ENCODE results near the gene PLAAT4. TPM values are rescaled to one million over a fixed set of nuclear protein-coding genes. Genes with fewer than 3 reads are reported as not detected.

PLAAT4 gene
- total and polyA plus RNA-seq, 2 donors (not counting 3 experiments of a cell fraction or from before 2014, with no cell fraction given) = 0.95 to 1.7 TPM

- Histone ChIP-seq H3K27ac (ENCODE audit: insufficient read depth, low read depth, low read length) (no peak overlapping the region), H3K9me1 (replicated peaks; ENCODE audit: control insufficient read depth, extremely low read depth, insufficient read depth, low read length) (no peaks in the 10 kb centered on the region), H2AFZ (ENCODE audit: low read depth, low read length) (no peak overlapping the region), H3K9ac (replicated peaks; ENCODE audit: extremely low read depth, insufficient read depth, low read length) (no peak overlapping the region), H3K27me3 (ENCODE audit: control insufficient read depth in 2 of 2, insufficient read depth in 2 of 2, low read length in 2 of 2) (peaks cover 0 to 5% of the 10 kb centered on the region in 2 experiments), H3K9me3 (replicated peaks; ENCODE audit: control insufficient read depth, insufficient read depth, low read length) (no peaks in the 10 kb centered on the region), H4K20me1 (replicated peaks; ENCODE audit: control insufficient read depth, extremely low read depth, insufficient read depth, low read length) (no peaks in the 10 kb centered on the region), H3K4me3 (replicated peaks in 1 of 3; ENCODE audit: insufficient read depth in 1 of 3, low read depth in 1 of 3, low read length in 3 of 3) (no peak overlapping the region), H3K36me3 (ENCODE audit: control insufficient read depth in 2 of 2, extremely low read depth in 1 of 2, insufficient read depth in 2 of 2, low read length in 2 of 2) (no peaks in the 10 kb centered on the region), H3K4me2 (ENCODE audit: insufficient read depth, low read length) (no peak overlapping the region), H3K4me1 (ENCODE audit: control insufficient read depth, extremely low read depth, insufficient read depth, low read length) (no peaks in the 10 kb centered on the region), H3K79me2 (ENCODE audit: control insufficient read depth, insufficient read depth, low read length) (no peaks in the 10 kb centered on the region)
- FAIRE-seq (no peak), DNase-seq (ENCODE audit: low read depth, low spot score) (no peak)
- intact Hi-C loops (cut with micrococcal nuclease) = no loop called here
- TF ChIP-seq POLR2A (IDR thresholded peaks at IDR 0.05; ENCODE audit: low read depth, low read length) (no peak), POLR2AphosphoS5 (IDR thresholded peaks at IDR 0.05; ENCODE audit: insufficient read depth, low read depth, low read length) (no peak), GATA2 (IDR thresholded peaks at IDR 0.05; ENCODE audit: insufficient read depth, insufficient read length, low read depth, low read length) (no peak), FOS (IDR thresholded peaks at IDR 0.05; ENCODE audit: borderline replicate concordance, insufficient read depth, low read length) (no peak), EZH2 (IDR thresholded peaks at IDR 0.05; ENCODE audit: borderline replicate concordance, low read depth, low read length, severe bottlenecking) (no peak), JUN (IDR thresholded peaks at IDR 0.05; ENCODE audit: borderline replicate concordance, insufficient read depth, insufficient read length, low read depth) (no peak), MYC (IDR thresholded peaks at IDR 0.05; ENCODE audit: low read depth, low read length) (no peak)
- TF ChIP-seq, protein P1, sequence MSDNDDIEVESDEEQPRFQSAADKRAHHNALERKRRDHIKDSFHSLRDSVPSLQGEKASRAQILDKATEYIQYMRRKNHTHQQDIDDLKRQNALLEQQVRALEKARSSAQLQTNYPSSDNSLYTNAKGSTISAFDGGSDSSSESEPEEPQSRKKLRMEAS (IDR thresholded peaks at IDR 0.05; ENCODE audit: insufficient read depth, insufficient read length) = no peak
- TF ChIP-seq, protein P2, sequence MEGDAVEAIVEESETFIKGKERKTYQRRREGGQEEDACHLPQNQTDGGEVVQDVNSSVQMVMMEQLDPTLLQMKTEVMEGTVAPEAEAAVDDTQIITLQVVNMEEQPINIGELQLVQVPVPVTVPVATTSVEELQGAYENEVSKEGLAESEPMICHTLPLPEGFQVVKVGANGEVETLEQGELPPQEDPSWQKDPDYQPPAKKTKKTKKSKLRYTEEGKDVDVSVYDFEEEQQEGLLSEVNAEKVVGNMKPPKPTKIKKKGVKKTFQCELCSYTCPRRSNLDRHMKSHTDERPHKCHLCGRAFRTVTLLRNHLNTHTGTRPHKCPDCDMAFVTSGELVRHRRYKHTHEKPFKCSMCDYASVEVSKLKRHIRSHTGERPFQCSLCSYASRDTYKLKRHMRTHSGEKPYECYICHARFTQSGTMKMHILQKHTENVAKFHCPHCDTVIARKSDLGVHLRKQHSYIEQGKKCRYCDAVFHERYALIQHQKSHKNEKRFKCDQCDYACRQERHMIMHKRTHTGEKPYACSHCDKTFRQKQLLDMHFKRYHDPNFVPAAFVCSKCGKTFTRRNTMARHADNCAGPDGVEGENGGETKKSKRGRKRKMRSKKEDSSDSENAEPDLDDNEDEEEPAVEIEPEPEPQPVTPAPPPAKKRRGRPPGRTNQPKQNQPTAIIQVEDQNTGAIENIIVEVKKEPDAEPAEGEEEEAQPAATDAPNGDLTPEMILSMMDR (IDR thresholded peaks at IDR 0.05; ENCODE audit: extremely low read depth in 1 of 2, insufficient read depth in 1 of 2, low read depth in 1 of 2, low read length in 2 of 2) = no peak
- no TSS peak for BruUV-seq (replicated peaks)
- ChIA-PET POLR2A (no interaction called here), CTCF (interaction anchor here (1.2 kb wide), 1 partner anchor 32 kb away, joined by 3 read pairs; no protein-coding TSS in a partner anchor)
- dilution Hi-C loops (cut with MboI; ENCODE audit: extremely low pct_ligation_motif_present, low sequenced_read_pairs) = no loop called here
These were observed 26.1 kb upstream of the PLAAT4 start for GRCh38 chr11:63510360-63511047.
